ENCODE measurements around the gene CPE.
"Not testable (repeated sequence)": the region's sequence is repeated elsewhere in the genome, so short reads cannot be mapped to it uniquely, and the experiment has no call there.

Gene CPE

DNA sequence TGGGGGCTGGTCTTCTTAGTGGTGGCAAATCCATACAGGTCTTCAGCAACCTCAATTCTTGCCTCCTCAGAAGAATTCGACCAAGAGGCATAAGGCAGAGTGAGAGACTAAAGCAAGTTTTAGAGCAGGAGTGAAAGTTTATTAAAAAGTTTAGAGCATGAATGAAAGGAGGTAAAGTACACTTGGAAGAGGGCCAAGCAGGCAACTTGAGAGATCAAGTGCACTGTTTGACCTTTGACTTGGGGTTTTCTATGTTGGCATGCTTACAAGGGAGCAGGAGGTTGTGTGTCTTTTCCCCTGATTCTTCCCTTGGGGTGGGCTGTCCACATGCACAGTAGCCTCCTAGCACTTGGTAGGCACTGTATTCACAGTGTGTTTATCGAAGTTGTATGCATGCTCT is 91.2 kb downstream of the CPE start:
- DNase-seq, result no peak

DNA sequence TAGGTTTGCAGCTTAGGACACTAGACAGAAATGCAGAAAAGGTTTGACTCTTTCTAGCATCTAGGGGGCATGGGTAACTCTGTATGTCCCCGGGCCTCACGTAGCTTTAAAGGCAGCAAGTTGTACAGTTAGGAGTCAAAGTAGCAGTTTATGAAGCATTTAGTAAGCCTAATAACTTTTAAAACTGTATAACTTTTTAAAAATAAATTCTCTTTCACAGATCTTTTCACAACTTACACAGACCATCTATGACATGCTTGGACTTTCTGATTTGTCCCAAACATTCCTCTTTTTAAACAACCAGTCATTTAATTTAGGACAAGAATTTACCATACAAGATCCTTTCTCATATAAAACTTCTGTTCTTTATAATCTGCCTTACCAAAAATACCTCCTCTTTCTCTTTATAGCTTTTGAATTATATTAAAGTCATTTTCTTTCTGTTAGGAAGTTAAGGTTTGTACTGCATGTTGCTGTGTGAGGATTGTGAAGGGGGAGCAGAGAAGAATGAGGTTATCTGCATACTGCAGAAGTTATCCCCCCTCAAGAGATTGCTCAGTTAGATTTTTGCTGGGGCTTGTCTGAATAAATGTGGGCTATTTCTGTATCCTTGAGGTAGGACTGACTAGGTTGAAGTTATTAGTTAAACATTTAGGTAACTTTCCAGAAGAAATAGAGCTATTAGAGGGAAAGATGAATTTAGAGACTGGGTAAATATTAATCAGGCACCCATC is 94.3 kb downstream of the CPE start:
- no peak for DNase-seq

DNA sequence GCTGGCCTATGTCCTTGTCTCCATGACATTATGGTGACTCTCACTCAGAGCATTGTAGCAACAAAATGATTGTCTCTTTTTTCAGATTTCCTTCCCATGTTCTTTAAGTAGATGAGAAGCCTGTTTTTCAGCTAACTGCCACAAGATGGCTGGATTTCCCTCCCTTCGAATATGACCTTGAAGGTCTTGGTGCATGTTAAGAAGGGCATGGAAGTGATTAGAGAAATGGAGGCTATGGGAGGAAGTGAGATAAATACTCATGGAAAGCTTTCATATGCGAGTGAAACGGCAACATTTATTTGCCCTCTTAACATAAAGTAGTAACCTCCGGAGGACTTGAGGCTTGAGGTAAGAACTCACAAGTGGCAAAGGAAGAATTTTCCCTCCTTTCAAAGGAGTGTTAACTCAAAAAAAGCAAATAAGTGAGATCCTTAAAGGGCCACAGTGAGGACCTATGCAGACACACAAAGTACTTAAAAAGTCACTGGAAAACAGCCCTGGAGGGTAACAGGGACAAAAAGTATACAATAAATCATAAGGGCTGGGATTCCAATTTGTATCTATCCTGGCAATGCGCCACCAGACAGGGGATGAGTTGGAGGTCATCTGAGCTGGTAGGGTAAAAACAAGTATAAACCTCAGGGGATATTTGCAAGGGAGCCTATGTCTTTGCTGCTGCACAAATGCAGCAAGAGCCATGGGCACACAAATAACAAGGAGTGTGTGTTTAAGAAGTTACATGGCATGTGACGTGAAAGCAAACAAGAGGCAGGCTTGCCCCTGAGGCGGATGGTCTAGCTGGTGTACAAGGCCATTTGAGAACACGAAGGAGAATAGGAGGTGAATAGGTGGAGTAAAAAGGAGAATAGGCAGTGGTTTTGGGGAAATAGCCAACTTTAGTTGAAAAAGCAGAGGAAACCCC is 96.2 kb downstream of the CPE start:
- no peak for DNase-seq

DNA sequence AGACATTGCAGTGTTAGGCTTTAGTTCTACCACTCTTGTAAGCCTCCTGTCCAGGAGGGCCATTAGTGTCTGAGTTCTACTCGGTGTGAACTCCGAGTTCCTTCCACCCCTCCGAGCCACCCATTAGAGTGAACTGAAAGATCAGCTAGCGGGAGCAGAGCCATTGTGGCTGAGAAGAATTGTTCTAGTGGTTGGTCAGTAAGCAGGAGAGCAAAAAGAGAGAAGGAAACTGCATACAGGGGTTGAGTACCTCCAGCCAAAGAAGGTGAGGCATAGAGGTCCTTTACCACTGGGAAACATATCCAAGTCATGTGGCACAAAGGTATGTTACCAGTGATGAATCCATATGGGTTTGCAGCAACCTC is 96.9 kb downstream of the CPE start:
- DNase-seq, result no peak

DNA sequence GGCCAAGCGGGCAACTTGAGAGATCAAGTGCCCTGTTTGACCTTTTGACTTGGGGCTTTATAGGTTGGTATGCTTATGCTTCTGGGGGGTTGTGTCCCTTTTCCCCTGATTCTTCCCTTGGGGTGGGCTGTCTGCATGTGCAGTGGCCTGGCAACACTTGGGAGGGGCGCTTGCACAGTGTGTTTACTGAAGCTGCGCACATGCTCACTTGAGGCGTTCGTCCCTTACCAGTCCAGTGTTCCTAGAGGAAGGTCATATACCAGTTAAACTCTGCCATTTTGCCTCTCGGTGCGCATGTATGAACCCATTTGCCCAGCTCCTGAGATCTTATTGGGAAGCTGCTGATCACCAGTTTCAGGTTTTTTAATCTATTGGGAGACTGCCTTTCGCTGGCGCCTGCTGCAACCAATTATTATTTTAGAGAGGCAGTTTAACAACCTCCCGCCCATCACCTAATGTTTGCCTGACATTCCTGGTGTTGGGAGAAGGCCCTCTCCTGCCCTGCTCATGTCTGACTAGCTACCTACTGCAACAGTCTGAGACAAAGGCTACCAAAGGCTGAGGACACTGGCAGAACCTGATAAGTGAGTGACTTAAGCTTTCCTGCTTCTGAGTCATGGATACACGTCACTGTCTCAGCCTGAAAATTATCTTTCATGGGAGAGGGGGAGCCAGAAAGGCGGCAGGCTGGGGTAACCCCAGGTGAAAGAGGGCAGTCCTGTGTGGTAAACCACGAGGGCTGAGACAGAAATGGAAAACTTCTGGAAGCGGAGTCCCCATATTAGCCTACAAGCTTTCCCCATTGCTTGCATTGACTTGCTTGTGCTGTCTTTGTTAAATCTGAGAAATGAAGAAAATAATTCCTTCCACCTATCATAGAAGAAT is 97.6 kb downstream of the CPE start:
- DNase-seq, result no peak

DNA sequence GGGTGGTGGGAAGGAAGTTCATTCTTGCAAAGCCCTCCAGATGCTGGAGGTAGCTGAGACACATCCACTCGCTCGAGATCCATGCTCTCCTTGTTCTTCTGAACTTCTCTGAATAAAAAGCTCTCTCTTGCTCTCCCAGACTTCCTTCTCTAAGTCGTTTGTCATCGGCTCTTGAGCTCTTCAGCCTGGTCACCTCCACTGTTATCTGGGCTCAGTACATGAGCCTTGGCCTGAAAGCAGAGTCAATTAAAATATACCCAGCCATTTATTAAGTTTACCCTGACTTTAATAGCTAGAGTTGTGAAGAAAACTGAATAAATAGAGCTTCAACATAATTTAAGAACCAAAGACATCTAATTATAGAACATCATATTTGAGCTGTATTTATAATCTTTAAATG is 99.0 kb downstream of the CPE start:
- no peak for DNase-seq

DNA sequence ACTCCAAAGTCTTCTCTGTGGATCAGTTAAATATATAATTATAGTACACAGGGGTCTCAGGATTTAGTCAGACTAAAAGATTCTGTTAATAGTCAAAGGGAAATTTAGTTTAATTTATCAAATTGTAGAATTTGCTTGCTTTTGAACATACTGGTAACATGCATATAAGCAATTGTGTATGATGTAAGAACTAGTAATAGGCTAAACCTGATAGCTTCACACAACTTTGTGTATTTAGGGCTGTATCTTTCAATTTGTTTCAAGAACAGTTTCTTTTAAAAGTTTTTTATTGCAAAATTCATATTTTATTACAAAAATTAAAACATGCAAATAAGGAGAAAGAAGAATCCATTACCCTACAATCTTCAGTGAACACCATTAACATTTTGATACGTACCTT is 99.5 kb downstream of the CPE start:
- no peak for DNase-seq

DNA sequence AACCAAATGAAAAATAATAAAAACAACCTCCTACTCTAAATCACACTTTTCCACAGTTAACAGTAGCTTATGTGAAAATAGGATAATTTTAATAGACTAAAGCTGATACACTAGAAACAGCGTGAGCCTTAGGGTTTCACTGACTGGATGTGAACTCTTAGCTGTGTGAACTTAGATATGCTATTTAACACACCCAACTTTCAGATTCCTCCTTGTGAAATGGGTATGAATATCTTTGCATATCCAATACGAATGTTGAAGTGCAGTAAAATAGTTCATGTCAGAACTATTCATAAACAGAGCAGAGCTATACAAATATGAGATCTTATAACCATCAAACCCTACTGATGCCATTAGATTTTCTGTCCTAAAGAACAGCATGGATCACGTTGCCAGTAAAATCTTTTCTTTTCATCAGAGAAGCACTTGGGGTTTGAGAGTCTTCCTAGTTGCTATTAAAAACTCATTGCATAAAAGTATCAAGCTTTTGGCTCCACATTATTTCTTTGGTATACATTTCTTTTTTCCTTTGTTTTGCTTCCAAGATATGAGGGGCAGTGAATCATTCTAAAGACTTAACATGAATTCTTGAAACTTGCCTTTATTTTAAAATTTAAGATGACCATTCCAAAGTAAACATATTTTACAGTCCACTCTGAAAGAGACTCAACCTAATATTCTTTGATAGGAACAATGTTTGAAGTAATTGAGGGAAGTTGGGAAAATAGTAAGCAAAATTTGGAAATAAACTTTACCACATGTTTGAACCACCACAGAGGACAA is 102.4 kb downstream of the CPE start:
- no peak for DNase-seq

DNA sequence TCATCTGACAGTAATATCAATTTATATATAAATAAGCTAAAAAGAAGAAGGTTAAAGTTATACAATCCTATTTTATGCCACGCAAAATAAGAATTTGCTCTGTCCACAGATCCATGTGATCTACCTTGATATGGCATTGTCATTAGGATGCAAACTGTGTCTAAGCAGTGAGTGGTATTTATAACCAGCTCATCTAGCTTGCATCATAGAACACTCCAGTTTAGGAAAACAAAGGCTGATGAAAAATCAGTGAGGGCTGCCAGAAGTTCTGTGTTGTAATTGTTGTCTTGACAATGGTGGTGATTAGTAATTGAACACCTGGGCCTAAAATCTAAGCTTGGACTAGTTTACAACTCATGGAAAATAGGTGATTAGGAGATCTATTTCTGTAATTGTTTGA is 111.0 kb downstream of the CPE start:
- no peak for DNase-seq

DNA sequence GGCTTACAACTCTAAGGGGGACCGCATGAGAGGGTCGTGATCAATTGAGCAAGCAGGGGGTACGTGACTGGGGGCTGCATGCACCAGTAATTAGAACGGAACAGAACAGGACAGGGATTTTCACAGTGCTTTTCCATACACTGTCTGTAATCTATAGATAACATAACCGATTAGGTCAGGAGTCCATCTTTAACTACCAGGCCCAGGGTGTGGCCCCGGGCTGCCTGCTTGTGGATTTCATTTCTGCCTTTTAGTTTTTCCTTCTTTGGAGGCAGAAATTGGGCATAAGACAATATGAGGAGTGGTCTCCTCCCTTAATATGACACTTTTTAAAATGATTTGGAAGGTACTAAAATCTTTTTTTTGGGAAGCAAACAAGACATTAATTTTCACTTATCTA is 113.8 kb downstream of the CPE start:
- not testable (repeated sequence) for DNase-seq

DNA sequence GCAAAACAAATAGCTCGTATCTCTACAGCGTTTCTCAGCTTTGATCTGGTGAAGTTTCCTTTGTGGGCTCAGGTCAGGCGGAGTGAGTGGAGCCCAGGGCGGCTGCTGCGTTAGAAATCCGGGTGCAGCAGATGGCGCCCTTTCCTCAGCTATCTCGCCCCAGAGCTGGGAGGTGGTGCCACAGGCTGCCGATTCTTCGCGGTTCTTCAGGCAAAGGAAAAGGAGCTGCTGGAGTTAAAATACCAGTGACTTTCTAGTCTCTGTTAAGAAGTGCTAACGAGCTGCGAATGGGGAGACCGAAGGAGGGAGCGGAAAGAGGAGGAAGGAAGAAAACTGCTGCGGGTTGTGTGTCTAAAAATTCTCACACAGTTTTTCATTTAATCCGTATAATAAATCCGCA is 114.6 kb downstream of the CPE start:
- peak in 1 of 2 experiments; percentile 65 for DNase-seq

DNA sequence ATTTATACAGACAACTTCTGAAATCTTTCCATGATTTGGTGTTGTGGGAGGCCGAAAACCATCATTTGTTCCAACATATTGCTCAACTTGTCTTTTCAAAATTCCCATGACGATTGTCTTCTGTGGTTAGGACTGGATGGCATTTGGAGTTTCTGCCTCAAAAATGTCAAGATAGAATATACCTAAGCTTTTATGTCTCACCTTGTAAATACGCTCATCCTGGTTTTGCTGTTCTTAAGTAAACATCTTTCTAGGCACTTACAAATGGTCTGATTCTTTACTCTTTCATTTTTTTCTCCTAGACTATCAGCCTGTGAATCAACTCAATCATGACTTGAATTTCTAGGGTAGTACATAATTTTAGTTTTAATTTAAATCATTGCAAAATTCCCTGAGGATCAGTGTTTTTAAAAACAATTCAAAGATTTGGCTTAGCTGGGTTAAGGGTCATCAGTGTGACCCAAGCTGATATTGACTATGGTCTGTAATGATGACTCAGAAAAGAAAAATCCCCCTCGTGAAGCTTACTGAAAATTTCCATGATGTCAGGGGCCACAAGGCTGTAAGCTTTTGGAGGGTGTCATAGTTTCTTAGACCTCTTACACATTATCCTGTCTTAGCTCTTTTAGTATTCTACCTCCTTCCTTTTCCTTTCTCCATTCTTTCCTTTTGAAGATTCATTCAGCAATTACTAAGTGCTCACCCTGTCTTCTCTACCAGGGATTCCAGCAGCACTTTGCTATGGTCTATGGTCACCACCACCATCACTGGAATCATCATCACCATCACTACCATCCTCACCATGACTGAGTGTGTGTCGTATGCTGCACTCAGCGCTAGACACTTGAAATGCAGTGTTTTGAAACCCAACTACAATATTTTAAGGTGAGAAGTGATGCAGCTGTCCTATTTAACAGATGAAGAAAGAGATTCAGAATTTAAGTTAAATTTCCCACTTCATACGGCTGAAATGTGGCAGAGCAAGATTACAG is 124.4 kb downstream of the CPE start:
- no peak for DNase-seq

DNA sequence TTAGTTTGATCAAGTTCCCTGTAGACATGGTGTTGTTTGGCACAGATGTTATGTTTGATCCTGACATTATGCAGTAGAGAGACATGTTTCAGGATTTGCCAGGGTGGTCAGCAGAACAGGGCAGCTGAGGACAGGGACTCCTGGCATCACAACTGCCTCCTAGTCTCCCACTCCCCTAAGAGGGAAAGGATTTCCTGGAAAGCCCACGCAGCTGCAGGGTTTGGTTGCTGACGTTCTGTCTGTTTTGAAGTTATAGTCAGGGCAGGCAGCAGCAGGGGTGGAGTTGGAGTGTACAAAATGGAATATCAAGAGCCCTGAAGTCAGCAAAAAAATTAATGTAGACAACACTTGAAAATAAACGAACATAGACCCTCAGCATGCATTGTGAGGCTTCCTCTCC is 125.4 kb downstream of the CPE start:
- no peak for DNase-seq

DNA sequence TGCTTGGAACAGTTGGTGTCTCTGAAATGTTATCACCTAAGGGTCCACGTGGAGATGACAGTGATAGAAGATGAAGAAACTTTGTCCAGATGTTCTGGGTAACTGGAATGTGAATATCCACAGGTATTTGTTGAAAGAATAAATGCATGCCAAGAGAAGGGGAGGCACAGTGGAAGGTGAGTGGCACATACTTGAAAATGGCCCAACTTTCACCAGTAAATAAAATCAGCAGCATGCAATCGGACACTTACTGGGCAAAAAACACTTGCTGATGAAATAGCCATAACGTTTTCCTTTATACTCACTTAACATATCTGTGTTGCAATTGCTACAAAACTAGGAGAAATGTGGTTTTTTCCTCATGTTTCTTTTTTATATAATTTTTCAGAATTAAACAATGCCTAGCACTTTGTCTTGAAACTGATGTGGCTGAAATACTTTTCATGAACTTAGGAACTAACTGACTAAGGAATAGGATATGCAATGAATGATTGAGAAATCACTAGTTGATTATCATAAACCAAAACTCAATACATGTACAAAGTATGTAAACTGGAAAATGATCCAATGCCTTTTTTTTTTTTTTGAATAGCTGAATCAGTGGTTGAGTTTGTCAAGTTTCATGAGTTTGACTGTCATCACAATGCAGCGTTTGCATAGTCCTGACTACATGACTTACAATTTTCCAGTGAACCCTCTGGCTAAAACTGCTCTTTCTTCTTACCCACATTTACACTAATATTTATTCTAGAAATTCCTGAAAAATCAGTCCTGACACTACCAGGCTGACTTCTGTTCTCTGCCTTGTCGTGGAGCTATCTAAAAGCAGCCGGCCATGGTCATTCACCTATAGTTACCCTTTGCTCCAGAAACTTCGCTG is 127.4 kb downstream of the CPE start:
- DNase-seq, result no peak

DNA sequence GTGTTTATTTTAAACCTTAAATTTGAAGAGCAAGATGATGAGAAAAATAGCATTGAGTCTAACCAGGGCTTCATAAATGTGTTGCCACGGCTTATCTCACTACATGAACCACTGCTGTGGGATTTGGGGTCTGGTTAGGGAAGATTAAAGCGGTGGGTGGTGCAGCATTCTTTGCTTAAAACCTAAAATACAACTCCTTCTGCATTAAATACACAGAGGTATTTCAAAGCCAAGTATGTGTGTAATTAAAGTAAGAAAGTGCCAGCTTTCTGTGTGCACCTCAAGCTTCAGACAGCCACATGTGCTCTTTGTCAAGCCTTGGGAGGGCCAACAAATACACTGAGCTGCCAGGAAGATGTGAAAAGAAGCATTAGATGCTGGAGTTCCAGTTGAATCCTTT is 128.0 kb downstream of the CPE start:
- no peak for DNase-seq

DNA sequence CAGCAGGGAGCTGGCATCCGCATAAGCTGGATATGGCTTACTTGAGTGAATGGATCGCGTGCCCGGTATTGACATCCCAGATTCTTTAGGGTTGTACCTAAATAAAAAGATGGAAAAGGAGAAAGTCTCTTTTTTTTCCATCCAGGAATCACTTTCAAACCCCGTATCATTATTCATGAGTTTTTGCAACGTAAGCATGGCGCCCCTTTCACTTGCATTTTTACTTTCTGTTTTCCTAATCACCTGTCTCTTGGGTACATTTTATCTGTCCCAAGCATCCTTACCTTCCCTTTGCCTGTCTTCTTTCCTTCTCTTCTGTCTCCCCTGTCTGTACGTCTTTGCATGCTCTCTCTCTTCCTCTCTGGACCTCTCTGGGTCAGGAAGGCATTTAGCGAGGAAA is 128.6 kb downstream of the CPE start:
- no peak for DNase-seq

DNA sequence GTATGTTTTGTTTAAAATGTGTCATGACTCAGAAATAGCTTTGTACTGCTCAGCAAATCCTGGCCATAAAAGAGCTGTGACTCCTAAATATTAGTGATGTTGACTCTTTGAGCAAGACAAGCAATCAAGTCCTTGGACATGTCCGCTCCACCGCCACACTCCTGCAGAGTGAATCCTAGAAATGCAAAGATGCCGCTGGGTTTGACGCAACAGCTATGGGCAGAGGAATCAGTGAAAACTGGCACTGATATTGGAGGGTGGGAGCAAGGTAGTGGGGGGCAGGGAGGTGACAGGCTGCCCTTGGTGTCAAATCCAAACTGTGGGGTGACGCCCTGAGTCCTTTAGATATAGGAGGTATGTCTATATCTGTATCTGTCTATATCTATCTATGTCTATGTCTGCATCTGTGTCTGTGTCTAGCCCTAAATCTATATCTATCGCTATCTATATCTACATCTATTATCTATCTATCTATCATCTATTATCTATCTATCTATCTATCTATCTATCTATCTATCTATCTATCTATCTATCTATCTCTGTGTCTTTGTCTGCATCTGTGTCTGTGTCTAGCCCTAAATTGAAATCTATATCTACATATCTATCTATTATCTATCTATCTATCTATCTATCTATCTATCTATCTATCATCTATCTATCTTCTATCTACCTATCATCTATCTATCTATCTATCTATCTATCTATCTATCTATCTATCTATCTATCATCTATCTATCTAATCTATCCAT is 129.7 kb downstream of the CPE start:
- no peak for DNase-seq

DNA sequence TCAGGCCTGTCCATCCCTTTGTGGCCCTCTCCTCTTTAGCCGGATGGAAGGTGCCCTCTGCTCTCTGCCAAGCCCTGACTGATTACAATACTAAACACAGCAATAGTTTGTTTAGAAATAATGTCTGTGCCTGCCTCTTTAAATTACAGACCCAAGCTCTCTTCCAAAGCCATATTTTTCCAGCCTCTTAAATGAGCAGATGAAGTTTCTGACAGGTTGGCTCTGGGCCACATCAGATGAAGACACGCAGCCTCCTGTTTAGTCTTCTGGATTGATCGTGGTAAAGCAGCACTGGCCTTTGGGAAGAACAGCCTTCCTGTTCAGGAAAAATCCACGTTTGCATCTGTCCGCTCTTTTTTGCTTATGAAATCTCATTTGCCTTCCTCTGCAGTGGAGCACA is 133.6 kb downstream of the CPE start:
- DNase-seq, result no peak

DNA sequence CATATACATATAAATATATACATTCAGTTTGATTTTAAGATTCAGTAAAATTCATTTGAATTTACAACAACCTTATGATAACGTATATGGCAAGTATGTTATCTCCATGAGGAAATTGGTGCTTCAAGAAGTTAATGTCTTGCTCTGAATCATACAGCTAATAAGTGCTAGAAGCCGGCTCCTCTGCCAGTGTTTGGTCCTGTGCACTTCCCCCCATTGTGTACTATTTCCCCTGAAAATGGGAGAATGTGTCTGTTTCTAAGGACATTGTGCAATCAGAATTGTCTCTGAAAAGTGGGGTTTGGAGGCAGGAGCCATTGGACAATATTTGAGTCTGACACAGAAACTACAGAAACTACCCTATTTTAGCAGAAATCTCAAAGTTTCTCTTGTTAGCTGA is 135.9 kb downstream of the CPE start:
- no peak for DNase-seq

Measured in cerebellar nuclear complex (tissue), 1 donor.